Measurements from ENCODE around the gene PLAGL2. TPM values are rescaled to one million over a fixed set of nuclear protein-coding genes. Genes with fewer than 3 reads are reported as not detected.

PLAGL2 gene
- total RNA-seq, 1 experiment from 2014 or later, result 40.6 TPM

- in situ Hi-C loops (cut with HindIII; ENCODE audit: low pct_unique_long_range_greater_than_20kb, low sequenced_read_pairs), result no loop called here
- no peak for DNase-seq (ENCODE audit: low read depth, low spot score)
- no peaks in the 10 kb centered on the region for H3K9me3 ChIP-seq (ENCODE audit: control insufficient read depth, insufficient read depth, low read depth, low read length)
- peak; percentile 69 for ATAC-seq
- ChIA-PET CTCF (no interaction called here), POLR2A (interaction anchor here (0.5 kb wide), 1 partner anchor 237 kb away, joined by 6 read pairs; no protein-coding TSS in a partner anchor)
- peak overlapping the region; percentile 42 to 48 for H3K4me3 ChIP-seq (ENCODE audit: low read depth in 2 of 2, low read length in 2 of 2)
- peaks cover 9% of the 10 kb centered on the region; the same call in 1 of the 2 replicates for H3K4me1 ChIP-seq (ENCODE audit: control insufficient read depth, insufficient read depth, low read length)
- no peaks in the 10 kb centered on the region for H3K27me3 ChIP-seq (ENCODE audit: control insufficient read depth, insufficient read depth, low read length)
- TF ChIP-seq, protein P1, sequence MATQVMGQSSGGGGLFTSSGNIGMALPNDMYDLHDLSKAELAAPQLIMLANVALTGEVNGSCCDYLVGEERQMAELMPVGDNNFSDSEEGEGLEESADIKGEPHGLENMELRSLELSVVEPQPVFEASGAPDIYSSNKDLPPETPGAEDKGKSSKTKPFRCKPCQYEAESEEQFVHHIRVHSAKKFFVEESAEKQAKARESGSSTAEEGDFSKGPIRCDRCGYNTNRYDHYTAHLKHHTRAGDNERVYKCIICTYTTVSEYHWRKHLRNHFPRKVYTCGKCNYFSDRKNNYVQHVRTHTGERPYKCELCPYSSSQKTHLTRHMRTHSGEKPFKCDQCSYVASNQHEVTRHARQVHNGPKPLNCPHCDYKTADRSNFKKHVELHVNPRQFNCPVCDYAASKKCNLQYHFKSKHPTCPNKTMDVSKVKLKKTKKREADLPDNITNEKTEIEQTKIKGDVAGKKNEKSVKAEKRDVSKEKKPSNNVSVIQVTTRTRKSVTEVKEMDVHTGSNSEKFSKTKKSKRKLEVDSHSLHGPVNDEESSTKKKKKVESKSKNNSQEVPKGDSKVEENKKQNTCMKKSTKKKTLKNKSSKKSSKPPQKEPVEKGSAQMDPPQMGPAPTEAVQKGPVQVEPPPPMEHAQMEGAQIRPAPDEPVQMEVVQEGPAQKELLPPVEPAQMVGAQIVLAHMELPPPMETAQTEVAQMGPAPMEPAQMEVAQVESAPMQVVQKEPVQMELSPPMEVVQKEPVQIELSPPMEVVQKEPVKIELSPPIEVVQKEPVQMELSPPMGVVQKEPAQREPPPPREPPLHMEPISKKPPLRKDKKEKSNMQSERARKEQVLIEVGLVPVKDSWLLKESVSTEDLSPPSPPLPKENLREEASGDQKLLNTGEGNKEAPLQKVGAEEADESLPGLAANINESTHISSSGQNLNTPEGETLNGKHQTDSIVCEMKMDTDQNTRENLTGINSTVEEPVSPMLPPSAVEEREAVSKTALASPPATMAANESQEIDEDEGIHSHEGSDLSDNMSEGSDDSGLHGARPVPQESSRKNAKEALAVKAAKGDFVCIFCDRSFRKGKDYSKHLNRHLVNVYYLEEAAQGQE (IDR thresholded peaks at IDR 0.05; ENCODE audit: insufficient read depth in 1 of 2, low read depth in 2 of 2, low read length in 1 of 2), result no peak
- TF ChIP-seq TCF7L2 (IDR thresholded peaks at IDR 0.05; ENCODE audit: low read depth, low read length) (no peak), SIN3A (IDR thresholded peaks at IDR 0.05; ENCODE audit: borderline replicate concordance, insufficient read depth, low read depth, low read length) (no peak)
- intact Hi-C loops (cut with micrococcal nuclease; ENCODE audit: unreplicated experiment), result loop anchor here (10.0 kb wide), 1 partner anchor 555 kb away; the partner anchor contains the start of gene COX4I2
- BruUV-seq (replicated peaks), result no TSS peak
- H3K27ac ChIP-seq (ENCODE audit: low read length), result peak overlapping the region; percentile 58
- peaks cover 1% of the 10 kb centered on the region; the same call in 1 of the 2 replicates for H3K36me3 ChIP-seq (ENCODE audit: control insufficient read depth, insufficient read depth, low read length)
Measured at GRCh38 chr20:32189691-32190615, 17.6 kb downstream of the PLAGL2 start.

DNA sequence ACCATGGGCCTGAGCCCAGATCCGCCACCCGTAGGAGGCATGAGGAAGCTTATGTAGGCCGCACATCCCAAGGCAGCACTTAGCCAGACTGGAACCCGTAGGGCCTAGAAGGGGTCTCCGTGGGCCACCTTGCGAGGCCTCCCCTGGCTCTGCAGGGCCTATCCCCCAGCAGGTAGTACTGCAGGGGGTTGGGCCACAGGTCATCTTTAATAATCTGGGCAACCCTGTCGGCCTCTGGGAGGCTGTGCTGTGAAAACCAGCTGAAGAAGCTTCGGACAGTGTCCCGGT lies 18.5 kb downstream of the PLAGL2 start:
- no peak overlapping the region for H3K27ac ChIP-seq (ENCODE audit: low read length)
- peaks cover 9% of the 10 kb centered on the region; the same call in 1 of the 2 replicates for H3K4me1 ChIP-seq (ENCODE audit: control insufficient read depth, insufficient read depth, low read length)
- ATAC-seq, result no peak
- no peaks in the 10 kb centered on the region for H3K9me3 ChIP-seq (ENCODE audit: control insufficient read depth, insufficient read depth, low read depth, low read length)
- intact Hi-C loops (cut with micrococcal nuclease; ENCODE audit: unreplicated experiment), result no loop called here
- H3K36me3 ChIP-seq (ENCODE audit: control insufficient read depth, insufficient read depth, low read length), result no peaks in the 10 kb centered on the region
- POLR2A ChIA-PET, result interaction anchor here (0.5 kb wide), 1 partner anchor 236 kb away, joined by 6 read pairs; no protein-coding TSS in a partner anchor
- DNase-seq (ENCODE audit: low read depth, low spot score), result no peak
- in situ Hi-C loops (cut with HindIII; ENCODE audit: low pct_unique_long_range_greater_than_20kb, low sequenced_read_pairs), result no loop called here
- no peak for TF ChIP-seq POLR2AphosphoS5 (IDR thresholded peaks at IDR 0.05; ENCODE audit: low read depth, low read length)
- TF ChIP-seq TCF7L2 (IDR thresholded peaks at IDR 0.05; ENCODE audit: low read depth, low read length), result no peak
- TF ChIP-seq, protein P1 (IDR thresholded peaks at IDR 0.05; ENCODE audit: insufficient read depth in 1 of 2, low read depth in 2 of 2, low read length in 1 of 2), result no peak
- TF ChIP-seq SIN3A (IDR thresholded peaks at IDR 0.05; ENCODE audit: borderline replicate concordance, insufficient read depth, low read depth, low read length), result no peak
- TF ChIP-seq, protein P2, sequence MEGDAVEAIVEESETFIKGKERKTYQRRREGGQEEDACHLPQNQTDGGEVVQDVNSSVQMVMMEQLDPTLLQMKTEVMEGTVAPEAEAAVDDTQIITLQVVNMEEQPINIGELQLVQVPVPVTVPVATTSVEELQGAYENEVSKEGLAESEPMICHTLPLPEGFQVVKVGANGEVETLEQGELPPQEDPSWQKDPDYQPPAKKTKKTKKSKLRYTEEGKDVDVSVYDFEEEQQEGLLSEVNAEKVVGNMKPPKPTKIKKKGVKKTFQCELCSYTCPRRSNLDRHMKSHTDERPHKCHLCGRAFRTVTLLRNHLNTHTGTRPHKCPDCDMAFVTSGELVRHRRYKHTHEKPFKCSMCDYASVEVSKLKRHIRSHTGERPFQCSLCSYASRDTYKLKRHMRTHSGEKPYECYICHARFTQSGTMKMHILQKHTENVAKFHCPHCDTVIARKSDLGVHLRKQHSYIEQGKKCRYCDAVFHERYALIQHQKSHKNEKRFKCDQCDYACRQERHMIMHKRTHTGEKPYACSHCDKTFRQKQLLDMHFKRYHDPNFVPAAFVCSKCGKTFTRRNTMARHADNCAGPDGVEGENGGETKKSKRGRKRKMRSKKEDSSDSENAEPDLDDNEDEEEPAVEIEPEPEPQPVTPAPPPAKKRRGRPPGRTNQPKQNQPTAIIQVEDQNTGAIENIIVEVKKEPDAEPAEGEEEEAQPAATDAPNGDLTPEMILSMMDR (IDR thresholded peaks at IDR 0.05), result no peak
- H3K4me3 ChIP-seq (ENCODE audit: low read depth in 2 of 2, low read length in 2 of 2), result no peak overlapping the region
- BruUV-seq (replicated peaks), result no TSS peak
- H3K27me3 ChIP-seq (ENCODE audit: control insufficient read depth, insufficient read depth, low read length), result no peaks in the 10 kb centered on the region
- CTCF ChIA-PET, result no interaction called here

Measured in Panc1 (cell line).